ENCODE results near the gene DCAF12. TPM values are rescaled to one million over a fixed set of nuclear protein-coding genes. Genes with fewer than 3 reads are reported as not detected.

DCAF12 gene
- total RNA-seq, 1 experiment from 2014 or later, result 38.3 TPM

DNA sequence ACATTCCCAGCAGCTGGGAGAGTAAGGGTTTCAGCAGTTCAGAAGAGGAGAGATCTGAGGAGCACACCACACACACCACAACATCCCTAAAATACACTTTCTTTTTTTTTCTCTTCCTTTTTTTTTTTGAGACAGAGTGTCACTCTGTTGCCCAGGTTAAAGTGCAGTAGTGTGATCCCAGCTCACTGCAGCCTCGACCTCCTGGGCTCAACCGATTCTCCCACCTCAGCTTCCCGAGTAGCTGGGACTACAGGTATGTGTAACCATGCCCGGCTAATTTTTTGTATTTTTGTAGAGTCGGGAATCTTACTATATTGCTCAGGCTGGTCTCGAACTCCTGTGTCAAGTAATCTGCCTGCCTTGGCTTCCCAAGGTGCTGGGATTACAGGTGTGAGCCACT, 42.6 kb upstream of the DCAF12 start:
- H3K4me1 ChIP-seq (ENCODE audit: control insufficient read depth, insufficient read depth, low read length), result no peaks in the 10 kb centered on the region
- no peaks in the 10 kb centered on the region for H3K9me3 ChIP-seq (ENCODE audit: control insufficient read depth, insufficient read depth, low read depth, low read length)
- no peaks in the 10 kb centered on the region for H3K36me3 ChIP-seq (ENCODE audit: control insufficient read depth, insufficient read depth, low read length)
- in situ Hi-C loops (cut with HindIII; ENCODE audit: low pct_unique_long_range_greater_than_20kb, low sequenced_read_pairs) (no loop called here), intact Hi-C loops (cut with micrococcal nuclease; ENCODE audit: unreplicated experiment) (no loop called here)
- no peaks in the 10 kb centered on the region for H3K27me3 ChIP-seq (ENCODE audit: control insufficient read depth, insufficient read depth, low read length)
- H3K27ac ChIP-seq (ENCODE audit: low read length), result no peak overlapping the region
- ChIA-PET POLR2A (no interaction called here), CTCF (no interaction called here)
- no TSS peak for BruUV-seq (replicated peaks)
- H3K4me3 ChIP-seq (ENCODE audit: low read depth in 2 of 2, low read length in 2 of 2), result no peak overlapping the region
- ATAC-seq (no peak), DNase-seq (ENCODE audit: low read depth, low spot score) (no peak)
- TF ChIP-seq POLR2AphosphoS5 (IDR thresholded peaks at IDR 0.05; ENCODE audit: low read depth, low read length), result no peak
- TF ChIP-seq TCF7L2 (IDR thresholded peaks at IDR 0.05; ENCODE audit: low read depth, low read length), result no peak
- TF ChIP-seq CTCF (IDR thresholded peaks at IDR 0.05), result no peak
- no peak for TF ChIP-seq SIN3A (IDR thresholded peaks at IDR 0.05; ENCODE audit: borderline replicate concordance, insufficient read depth, low read depth, low read length)
- no peak for TF ChIP-seq REST (IDR thresholded peaks at IDR 0.05; ENCODE audit: insufficient read depth in 1 of 2, low read depth in 2 of 2, low read length in 1 of 2)

GRCh38 chr9:34163434-34163833, 36.9 kb upstream of the DCAF12 start:
- ChIA-PET POLR2A (no interaction called here), CTCF (no interaction called here)
- H3K27me3 ChIP-seq (ENCODE audit: control insufficient read depth, insufficient read depth, low read length), result no peaks in the 10 kb centered on the region
- intact Hi-C loops (cut with micrococcal nuclease; ENCODE audit: unreplicated experiment) (no loop called here), in situ Hi-C loops (cut with HindIII; ENCODE audit: low pct_unique_long_range_greater_than_20kb, low sequenced_read_pairs) (no loop called here)
- H3K9me3 ChIP-seq (ENCODE audit: control insufficient read depth, insufficient read depth, low read depth, low read length), result no peaks in the 10 kb centered on the region
- no peak for ATAC-seq
- H3K4me1 ChIP-seq (ENCODE audit: control insufficient read depth, insufficient read depth, low read length), result no peaks in the 10 kb centered on the region
- H3K27ac ChIP-seq (ENCODE audit: low read length), result no peak overlapping the region
- TF ChIP-seq CTCF (IDR thresholded peaks at IDR 0.05), result no peak
- TF ChIP-seq SIN3A (IDR thresholded peaks at IDR 0.05; ENCODE audit: borderline replicate concordance, insufficient read depth, low read depth, low read length), result no peak
- no peak for TF ChIP-seq REST (IDR thresholded peaks at IDR 0.05; ENCODE audit: insufficient read depth in 1 of 2, low read depth in 2 of 2, low read length in 1 of 2)
- no peak for TF ChIP-seq TCF7L2 (IDR thresholded peaks at IDR 0.05; ENCODE audit: low read depth, low read length)
- no peak for TF ChIP-seq POLR2AphosphoS5 (IDR thresholded peaks at IDR 0.05; ENCODE audit: low read depth, low read length)
- H3K4me3 ChIP-seq (ENCODE audit: low read depth in 2 of 2, low read length in 2 of 2), result no peak overlapping the region
- DNase-seq (ENCODE audit: low read depth, low spot score), result no peak
- H3K36me3 ChIP-seq (ENCODE audit: control insufficient read depth, insufficient read depth, low read length), result no peaks in the 10 kb centered on the region
- no TSS peak for BruUV-seq (replicated peaks)

Measured in Panc1 (cell line).